ENCODE results near the gene CAP1. TPM values are rescaled to one million over a fixed set of nuclear protein-coding genes. Genes with fewer than 3 reads are reported as not detected.

The CAP1 gene
- polyA plus RNA-seq, 3 donors from 2014 or later: 766 to 1,293 (median 950) TPM

DNA sequence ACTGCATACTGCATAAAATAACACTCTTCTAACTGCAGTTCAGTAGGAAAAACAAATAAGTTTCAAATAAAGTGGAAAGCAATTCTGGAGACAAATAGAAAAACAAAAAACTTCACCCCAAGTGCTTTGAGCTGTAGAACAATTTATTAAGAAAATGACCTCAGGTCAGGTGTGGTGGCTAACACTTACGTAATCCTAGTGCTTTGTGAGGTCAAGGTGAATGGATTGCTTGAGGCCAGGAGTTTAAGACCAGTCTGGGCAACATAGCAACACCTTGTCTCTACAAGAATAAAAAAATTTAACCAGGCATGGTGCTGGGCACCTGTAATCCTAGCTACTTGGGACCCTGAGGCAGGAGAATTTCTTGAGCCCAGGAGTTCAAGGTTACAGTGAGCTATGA lies 61.5 kb downstream of the CAP1 start:
- Mint-ChIP-seq H3K4me3 (no peak overlapping the region), H3K36me3 (no peaks in the 10 kb centered on the region), H3K27me3 (ENCODE audit: low read depth in 3 of 3) (peaks cover 4 to 12% (median 12%) of the 10 kb centered on the region in 3 donors), H3K27ac (no peak overlapping the region), H3K4me1 (peaks cover 7 to 8% of the 10 kb centered on the region in 2 donors), H3K9me3 (peaks cover 0 to 10% (median 5%) of the 10 kb centered on the region in 6 donors)
- DNase-seq: no peak

GRCh38 chr1:40102896-40103295 lies 62.4 kb downstream of the CAP1 start:
- H3K27me3 Mint-ChIP-seq (ENCODE audit: low read depth in 3 of 3): peaks cover 0 to 8% (median 6%) of the 10 kb centered on the region in 3 donors
- H3K36me3 Mint-ChIP-seq: no peaks in the 10 kb centered on the region
- H3K27ac Mint-ChIP-seq: no peak overlapping the region
- H3K4me3 Mint-ChIP-seq: no peak overlapping the region
- DNase-seq: no peak
- H3K9me3 Mint-ChIP-seq: peaks cover 0 to 10% (median 5%) of the 10 kb centered on the region in 6 donors
- no peaks in the 10 kb centered on the region for H3K4me1 Mint-ChIP-seq

DNA sequence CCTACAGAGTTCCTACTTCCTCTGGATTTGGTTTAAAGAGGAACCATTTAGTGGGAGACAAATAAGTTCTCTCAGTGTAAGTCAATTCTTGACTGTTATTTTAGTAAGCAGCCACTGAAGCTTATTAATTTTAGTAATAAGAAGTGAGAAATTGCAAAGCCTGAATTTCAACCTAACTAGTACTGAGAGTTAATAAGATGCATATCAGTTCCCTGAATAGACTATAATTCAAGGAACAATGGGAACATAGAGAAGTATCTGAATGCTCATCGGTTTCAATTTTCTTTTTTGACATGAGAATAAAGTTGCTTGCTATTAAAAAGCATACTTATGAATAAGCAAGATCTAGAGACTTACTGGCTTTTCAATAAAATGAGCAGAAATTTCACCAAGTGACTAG lies 64.5 kb downstream of the CAP1 start:
- H3K9me3 Mint-ChIP-seq: peaks cover 4 to 22% (median 10%) of the 10 kb centered on the region in 6 donors
- H3K4me1 Mint-ChIP-seq: no peaks in the 10 kb centered on the region
- no peak overlapping the region for H3K4me3 Mint-ChIP-seq
- DNase-seq: no peak
- peaks cover 1 to 14% (median 7%) of the 10 kb centered on the region in 3 donors for H3K27me3 Mint-ChIP-seq (ENCODE audit: low read depth in 3 of 3)
- peaks cover 0 to 7% (median 0%) of the 10 kb centered on the region in 3 donors for H3K36me3 Mint-ChIP-seq
- no peak overlapping the region for H3K27ac Mint-ChIP-seq

- no peak for DNase-seq
- peaks cover 11 to 37% (median 28%) of the 10 kb centered on the region in 6 donors for H3K9me3 Mint-ChIP-seq
- peaks cover 7 to 11% (median 7%) of the 10 kb centered on the region in 3 donors for H3K36me3 Mint-ChIP-seq
- no peak overlapping the region for H3K27ac Mint-ChIP-seq
- H3K4me3 Mint-ChIP-seq: no peak overlapping the region
- peaks cover 9 to 21% (median 17%) of the 10 kb centered on the region in 3 donors for H3K27me3 Mint-ChIP-seq (ENCODE audit: low read depth in 3 of 3)
- H3K4me1 Mint-ChIP-seq: no peaks in the 10 kb centered on the region
These were observed 66.9 kb downstream of the CAP1 start for GRCh38 chr1:40107290-40107959.

DNA sequence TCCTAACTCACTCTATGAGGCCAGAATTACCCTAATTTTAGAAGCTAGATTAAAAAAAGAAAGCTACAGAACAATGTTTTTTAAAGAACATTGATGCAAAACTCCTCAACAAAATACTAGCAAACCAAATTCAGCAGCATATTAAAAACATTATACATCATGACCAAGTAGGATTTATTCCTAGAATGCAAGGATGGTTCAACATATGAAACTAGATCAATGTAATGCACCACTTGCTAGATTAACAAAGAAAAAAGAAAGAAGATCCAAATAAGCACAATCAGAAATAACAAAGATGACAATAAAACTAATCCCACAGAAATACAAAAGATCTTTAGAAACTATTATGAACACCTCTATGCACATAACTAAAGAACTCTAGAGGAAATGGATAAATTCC lies 69.9 kb downstream of the CAP1 start:
- peaks cover 11 to 31% (median 25%) of the 10 kb centered on the region in 6 donors for H3K9me3 Mint-ChIP-seq
- DNase-seq: no peak
- no peaks in the 10 kb centered on the region for H3K4me1 Mint-ChIP-seq
- H3K4me3 Mint-ChIP-seq: no peak overlapping the region
- H3K27ac Mint-ChIP-seq: no peak overlapping the region
- peaks cover 7 to 11% (median 7%) of the 10 kb centered on the region in 3 donors for H3K36me3 Mint-ChIP-seq
- H3K27me3 Mint-ChIP-seq (ENCODE audit: low read depth in 3 of 3): peaks cover 9 to 21% (median 21%) of the 10 kb centered on the region in 3 donors

DNA sequence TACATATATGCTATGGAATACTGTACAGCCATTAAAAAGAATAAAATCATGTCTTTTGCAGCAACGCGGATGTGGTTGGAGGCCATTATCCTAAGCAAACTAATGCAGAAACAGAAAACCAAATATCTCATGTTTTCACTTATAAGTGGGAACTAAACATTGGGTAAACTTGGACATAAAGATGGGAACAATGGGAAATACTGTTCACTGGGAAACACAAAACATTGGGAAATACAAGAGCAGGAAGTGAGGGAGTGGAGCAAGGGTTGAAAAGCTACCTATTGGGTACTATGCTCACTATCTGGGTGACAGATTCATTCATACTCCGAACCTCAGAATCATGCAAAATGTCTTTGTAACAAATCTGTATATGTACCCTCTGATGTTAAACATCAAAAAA lies 73.9 kb downstream of the CAP1 start:
- Mint-ChIP-seq H3K27me3 (ENCODE audit: low read depth in 3 of 3) (peaks cover 11 to 20% (median 12%) of the 10 kb centered on the region in 3 donors), H3K36me3 (peaks cover 5 to 7% (median 7%) of the 10 kb centered on the region in 3 donors), H3K9me3 (peaks cover 10 to 25% (median 22%) of the 10 kb centered on the region in 6 donors), H3K27ac (no peak overlapping the region), H3K4me3 (no peak overlapping the region), H3K4me1 (no peaks in the 10 kb centered on the region)
- no peak for DNase-seq

- H3K36me3 Mint-ChIP-seq: no peaks in the 10 kb centered on the region
- H3K27ac Mint-ChIP-seq: no peak overlapping the region
- H3K9me3 Mint-ChIP-seq: no peaks in the 10 kb centered on the region
- H3K4me1 Mint-ChIP-seq: no peaks in the 10 kb centered on the region
- DNase-seq: no peak
- H3K4me3 Mint-ChIP-seq: no peak overlapping the region
- peaks cover 0 to 6% (median 6%) of the 10 kb centered on the region in 3 donors for H3K27me3 Mint-ChIP-seq (ENCODE audit: low read depth in 3 of 3)
These were observed 79.6 kb downstream of the CAP1 start for GRCh38 chr1:40120128-40120527.

Other genes with a start within 250 kb of the CAP1 start
- 1 to 10 TPM; 6.5 to 9.0 (median 8.5) TPM for gene TRIT1, start 157.2 kb upstream of the CAP1 start, polyA plus RNA-seq
- gene MYCL, start 138.8 kb upstream of the CAP1 start, polyA plus RNA-seq: 1 to 10 TPM in 2 of 3 donors, under 1 TPM in 1; 0.83 to 4.0 (median 2.9) TPM
- gene MFSD2A, start 85.6 kb upstream of the CAP1 start, polyA plus RNA-seq: 1 to 10 TPM in 1 of 3 donors, under 1 TPM in 2; 0.29 to 4.2 (median 0.38) TPM
- gene PPT1, start 56.5 kb downstream of the CAP1 start, polyA plus RNA-seq: 100 to 1,000 TPM in 2 of 3 donors, 10 to 100 TPM in 1; 76.2 to 160 (median 128) TPM
- gene RLF, start 120.7 kb downstream of the CAP1 start, polyA plus RNA-seq: 10 to 100 TPM in 1 of 3 donors, 1 to 10 TPM in 2; 5.0 to 10.6 (median 8.2) TPM
- gene TMCO2, start 207.2 kb downstream of the CAP1 start, polyA plus RNA-seq: not detected
- gene ZMPSTE24, start 217.5 kb downstream of the CAP1 start, polyA plus RNA-seq: 10 to 100 TPM; 34.3 to 47.6 (median 41.0) TPM